Measurements from ENCODE around the gene TCP1. TPM values are rescaled to one million over a fixed set of nuclear protein-coding genes. Genes with fewer than 3 reads are reported as not detected.

The TCP1 gene
- total and polyA plus RNA-seq, 9 of the 15 experiments (the other 6 are each of a cell fraction or from before 2014, with no cell fraction given): 331 to 801 (median 645) TPM

DNA sequence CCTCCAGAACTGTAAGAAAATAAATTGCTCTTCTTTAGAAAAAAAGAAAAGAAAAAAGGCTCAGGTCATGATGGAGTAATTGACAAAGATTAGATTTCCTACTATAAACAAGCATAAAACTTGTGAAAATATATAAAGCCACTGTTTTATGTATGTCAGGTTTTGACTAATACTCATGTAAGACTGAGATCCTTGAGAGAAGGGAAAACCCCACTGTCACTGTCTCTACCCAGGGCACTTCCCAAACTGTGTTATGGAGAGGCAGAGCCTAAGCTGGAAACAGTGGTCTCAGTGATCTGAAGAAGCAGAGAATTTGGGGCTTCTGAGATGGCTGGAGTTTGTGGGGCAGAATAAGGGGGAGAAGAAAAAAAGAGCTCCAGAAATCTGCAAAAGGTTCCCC, 19.9 kb downstream of the TCP1 start:
- Histone ChIP-seq H3K9ac (ENCODE audit: insufficient read depth in 1 of 2, low read depth in 2 of 2, low read length in 2 of 2) (no peak overlapping the region), H3K4me2 (ENCODE audit: insufficient read depth, low read length) (no peak overlapping the region), H2AFZ (ENCODE audit: low read depth, low read length) (no peak overlapping the region), H3K9me1 (ENCODE audit: control insufficient read depth, insufficient read depth, low read length) (no peaks in the 10 kb centered on the region), H3K4me1 (replicated peaks in 1 of 2; ENCODE audit: control insufficient read depth in 2 of 2, insufficient read depth in 2 of 2, low read length in 2 of 2) (no peaks in the 10 kb centered on the region), H3K27ac (ENCODE audit: extremely low read depth, low read depth, low read length) (no peak overlapping the region), H4K20me1 (replicated peaks; ENCODE audit: control insufficient read depth, insufficient read depth, low read length) (no peaks in the 10 kb centered on the region), H3K79me2 (ENCODE audit: control insufficient read depth, insufficient read depth, low read length) (peaks cover 3% of the 10 kb centered on the region; the same call in 1 of the 3 replicates), H3K9me3 (replicated peaks; ENCODE audit: control insufficient read depth, insufficient read depth, low read depth, low read length) (no peaks in the 10 kb centered on the region), H3K27me3 (ENCODE audit: control insufficient read depth in 2 of 2, insufficient read depth in 2 of 2, low read length in 2 of 2) (no peaks in the 10 kb centered on the region), H3K4me3 (no peak overlapping the region), H3K36me3 (ENCODE audit: control insufficient read depth, insufficient read depth, low read length) (peaks cover 94% of the 10 kb centered on the region)
- in situ Hi-C loops (cut with MboI) (no loop called here), intact Hi-C loops (cut with micrococcal nuclease) (no loop called here)
- ChIA-PET CTCF (ENCODE audit: low intra/inter-chr PET ratio) (no interaction called here), POLR2A (interaction anchor here (0.5 to 2.2 kb wide), 7 partner anchors 8 to 1718 kb away, joined by 3 to 11 read pairs (median 4); partner anchors contain the start of genes ACAT2, MRPL18 and TCP1)
- TF ChIP-seq NFE2 (IDR thresholded peaks at IDR 0.05; ENCODE audit: low read depth) (no peak), NFRKB (IDR thresholded peaks at IDR 0.05; ENCODE audit: low read depth) (no peak), KAT8 (IDR thresholded peaks at IDR 0.05; ENCODE audit: low read depth) (no peak), YBX1 (IDR thresholded peaks at IDR 0.05) (no peak), ZNF696 (CRISPR knock-in tag; conservative IDR thresholded peaks at IDR 0.05) (no peak), NR3C1 (CRISPR knock-in tag; IDR thresholded peaks at IDR 0.05) (no peak), SMAD2 (IDR thresholded peaks at IDR 0.05; ENCODE audit: low read depth, low read length) (no peak), DDX20 (tag; IDR thresholded peaks at IDR 0.05; ENCODE audit: low read depth) (no peak), ZNF316 (IDR thresholded peaks at IDR 0.05) (no peak)
- TF ChIP-seq, protein P1, sequence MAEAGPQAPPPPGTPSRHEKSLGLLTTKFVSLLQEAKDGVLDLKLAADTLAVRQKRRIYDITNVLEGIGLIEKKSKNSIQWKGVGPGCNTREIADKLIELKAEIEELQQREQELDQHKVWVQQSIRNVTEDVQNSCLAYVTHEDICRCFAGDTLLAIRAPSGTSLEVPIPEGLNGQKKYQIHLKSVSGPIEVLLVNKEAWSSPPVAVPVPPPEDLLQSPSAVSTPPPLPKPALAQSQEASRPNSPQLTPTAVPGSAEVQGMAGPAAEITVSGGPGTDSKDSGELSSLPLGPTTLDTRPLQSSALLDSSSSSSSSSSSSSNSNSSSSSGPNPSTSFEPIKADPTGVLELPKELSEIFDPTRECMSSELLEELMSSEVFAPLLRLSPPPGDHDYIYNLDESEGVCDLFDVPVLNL (CRISPR knock-in tag; IDR thresholded peaks at IDR 0.05; ENCODE audit: low read depth): no peak
- TF ChIP-seq, protein P2, sequence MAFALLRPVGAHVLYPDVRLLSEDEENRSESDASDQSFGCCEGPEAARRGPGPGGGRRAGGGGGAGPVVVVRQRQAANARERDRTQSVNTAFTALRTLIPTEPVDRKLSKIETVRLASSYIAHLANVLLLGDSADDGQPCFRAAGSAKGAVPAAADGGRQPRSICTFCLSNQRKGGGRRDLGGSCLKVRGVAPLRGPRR (CRISPR knock-in tag; IDR thresholded peaks at IDR 0.05): no peak
- TF ChIP-seq, protein P3, sequence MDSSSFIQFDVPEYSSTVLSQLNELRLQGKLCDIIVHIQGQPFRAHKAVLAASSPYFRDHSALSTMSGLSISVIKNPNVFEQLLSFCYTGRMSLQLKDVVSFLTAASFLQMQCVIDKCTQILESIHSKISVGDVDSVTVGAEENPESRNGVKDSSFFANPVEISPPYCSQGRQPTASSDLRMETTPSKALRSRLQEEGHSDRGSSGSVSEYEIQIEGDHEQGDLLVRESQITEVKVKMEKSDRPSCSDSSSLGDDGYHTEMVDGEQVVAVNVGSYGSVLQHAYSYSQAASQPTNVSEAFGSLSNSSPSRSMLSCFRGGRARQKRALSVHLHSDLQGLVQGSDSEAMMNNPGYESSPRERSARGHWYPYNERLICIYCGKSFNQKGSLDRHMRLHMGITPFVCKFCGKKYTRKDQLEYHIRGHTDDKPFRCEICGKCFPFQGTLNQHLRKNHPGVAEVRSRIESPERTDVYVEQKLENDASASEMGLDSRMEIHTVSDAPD (CRISPR knock-in tag; IDR thresholded peaks at IDR 0.05): no peak
- BruUV-seq (replicated peaks): no TSS peak
- DNase-seq (ENCODE audit: extremely low read depth in 1 of 4, low spot score in 3 of 4) (no peak), ATAC-seq (no peak), FAIRE-seq (no peak)

All from K562 (cell line).